ENCODE data around the gene ALG10B.
"Not testable (repeated sequence)": the region's sequence is repeated elsewhere in the genome, so short reads cannot be mapped to it uniquely, and the experiment has no call there.

The ALG10B gene

GRCh38 chr12:38316391-38317129 is at the start of gene ALG10B:
TSS of gene ALG10B (plus strand) at chr12:38316774. CDS start at chr12:38316894, 120 bp downstream.
- peak; percentile 57 for DNase-seq (ENCODE audit: low spot score)

DNA sequence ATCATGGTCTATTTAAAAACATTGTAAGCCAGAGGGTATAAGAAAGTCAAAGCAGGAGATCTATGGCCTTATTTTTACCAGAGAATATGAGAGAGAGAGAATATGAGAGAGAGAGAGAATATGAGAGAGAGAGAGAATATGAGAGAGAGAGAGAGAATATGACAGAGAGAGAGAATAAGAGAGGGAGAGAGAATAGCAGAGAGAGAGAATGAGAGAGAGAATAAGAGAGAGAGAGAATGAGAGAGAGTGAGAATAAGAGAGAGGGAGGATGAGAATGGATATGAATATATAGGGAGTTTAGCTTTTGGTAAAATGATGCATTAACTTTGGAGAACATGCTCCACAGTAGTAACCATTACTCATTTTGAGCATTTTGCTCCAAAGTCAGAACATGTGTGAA is 48.0 kb upstream of the ALG10B start:
- DNase-seq (ENCODE audit: low spot score), result no peak

DNA sequence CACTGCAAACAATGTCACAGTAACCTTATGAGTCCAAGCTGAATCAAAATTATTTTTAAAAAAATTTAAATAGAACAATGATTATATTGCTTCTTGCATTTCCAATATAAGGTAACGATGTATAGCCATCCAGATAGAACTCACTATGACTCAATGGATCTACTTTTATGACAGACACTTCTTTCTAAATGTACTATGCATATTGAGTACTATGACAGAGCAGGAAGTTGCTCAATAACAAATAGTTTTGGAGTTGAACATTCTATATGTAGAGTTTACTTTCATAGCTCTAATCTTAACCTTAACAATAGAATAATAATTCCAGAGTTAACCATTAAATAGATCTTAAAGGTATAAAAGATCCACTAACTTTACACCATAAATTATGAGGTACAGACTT is 46.7 kb upstream of the ALG10B start:
- no peak for DNase-seq (ENCODE audit: low spot score)

- DNase-seq (ENCODE audit: low spot score), result no peak
These were observed 36.8 kb upstream of the ALG10B start for GRCh38 chr12:38279756-38280155.

DNA sequence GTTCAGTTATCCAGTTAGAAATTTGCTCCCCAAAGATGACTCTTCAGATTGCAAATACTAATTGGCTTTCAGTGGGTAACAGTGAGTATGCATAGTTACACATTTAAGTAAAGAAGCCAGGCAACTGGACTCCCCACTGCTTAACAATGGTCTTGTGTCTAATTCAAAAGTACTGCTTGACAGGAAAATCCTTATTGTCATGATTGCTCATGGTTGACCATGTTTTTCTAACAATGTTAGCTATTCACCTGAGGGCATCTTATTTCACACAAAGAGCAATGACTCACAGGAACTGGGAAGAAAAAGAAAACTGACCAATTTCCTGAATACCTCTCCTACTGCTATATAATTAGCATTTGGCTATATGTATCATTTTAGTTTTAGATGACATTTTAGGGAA is 33.7 kb upstream of the ALG10B start:
- no peak for DNase-seq (ENCODE audit: low spot score)

DNA sequence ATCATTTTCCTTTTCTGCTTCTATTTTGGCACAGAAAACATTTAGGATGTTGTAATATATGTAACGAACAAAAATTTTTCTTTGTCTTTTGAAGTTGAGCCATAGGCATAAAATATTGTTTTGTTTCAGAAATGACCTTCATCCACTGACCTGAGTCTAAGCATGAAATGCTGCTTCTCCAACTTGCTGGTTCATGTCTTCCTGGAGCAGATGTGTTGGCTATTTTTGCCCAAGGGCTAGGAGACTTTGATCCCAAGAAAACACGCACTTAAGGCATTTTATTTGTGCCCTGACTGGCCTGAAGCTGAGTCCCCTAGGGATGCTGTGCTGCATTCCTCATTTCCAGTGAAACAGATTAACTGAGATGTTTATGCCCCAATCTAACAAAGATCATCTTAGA is 27.2 kb upstream of the ALG10B start:
- DNase-seq (ENCODE audit: low spot score), result no peak

- DNase-seq (ENCODE audit: low spot score), result no peak
These were observed 25.4 kb upstream of the ALG10B start for GRCh38 chr12:38291160-38291559.

DNA sequence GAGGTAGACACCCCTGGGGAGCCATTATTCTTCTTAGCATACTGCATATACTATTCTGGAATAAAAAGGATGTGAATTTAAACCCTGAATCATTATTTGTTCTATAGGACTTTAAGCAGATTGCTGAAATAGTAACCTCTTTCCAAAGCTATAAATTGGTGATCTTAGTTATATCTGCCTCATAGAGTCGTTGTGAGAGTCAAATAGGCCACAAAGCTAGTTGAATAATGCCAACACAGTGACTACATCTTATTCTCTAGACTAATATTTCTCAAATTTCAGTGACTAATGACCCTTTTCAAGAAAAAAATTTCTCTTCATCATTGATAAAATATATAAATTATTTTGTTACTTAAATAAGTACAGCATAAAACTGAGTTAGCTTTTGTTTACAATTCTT is 13.6 kb upstream of the ALG10B start:
- DNase-seq (ENCODE audit: low spot score), result not testable (repeated sequence)

DNA sequence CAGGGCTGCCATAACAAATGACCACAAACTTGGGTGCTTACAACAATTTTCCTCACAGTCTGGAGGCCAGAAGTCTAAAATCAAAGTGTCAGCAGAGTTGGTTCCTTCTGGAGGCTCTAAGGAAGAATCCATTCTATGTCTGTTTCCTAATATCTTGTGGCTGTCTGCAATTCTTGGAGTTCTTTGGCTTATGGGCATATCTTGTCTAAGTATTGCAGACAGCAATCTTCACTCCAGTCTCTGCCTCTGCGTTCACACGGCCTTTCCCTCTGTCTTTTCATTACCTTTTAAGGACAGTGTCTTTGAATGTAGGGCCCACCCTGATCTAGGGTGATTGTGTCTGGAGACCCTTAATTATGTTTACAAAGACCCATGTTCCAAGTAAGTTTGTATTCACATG is 5.4 kb downstream of the ALG10B start:
- not testable (repeated sequence) for DNase-seq (ENCODE audit: low spot score)

DNA sequence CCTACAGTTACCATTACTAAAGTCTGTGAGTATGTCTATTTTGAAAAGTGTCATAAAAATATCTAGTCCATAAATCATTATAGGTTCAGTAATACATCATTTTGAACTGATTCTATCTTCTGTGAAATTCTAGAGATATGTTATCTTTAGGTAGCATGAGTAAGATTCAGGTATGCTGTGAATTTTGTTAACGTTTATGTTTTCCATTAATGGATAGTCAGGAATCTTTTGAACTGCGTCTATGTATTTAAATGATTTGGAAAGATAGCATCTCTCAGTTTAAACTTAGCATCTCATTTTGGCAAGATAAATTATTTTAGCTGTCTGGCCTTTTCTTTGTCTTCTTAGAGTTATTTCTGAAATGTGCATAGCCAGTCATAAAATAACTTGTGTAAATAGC is 8.3 kb downstream of the ALG10B start:
- no peak for DNase-seq (ENCODE audit: low spot score)

DNA sequence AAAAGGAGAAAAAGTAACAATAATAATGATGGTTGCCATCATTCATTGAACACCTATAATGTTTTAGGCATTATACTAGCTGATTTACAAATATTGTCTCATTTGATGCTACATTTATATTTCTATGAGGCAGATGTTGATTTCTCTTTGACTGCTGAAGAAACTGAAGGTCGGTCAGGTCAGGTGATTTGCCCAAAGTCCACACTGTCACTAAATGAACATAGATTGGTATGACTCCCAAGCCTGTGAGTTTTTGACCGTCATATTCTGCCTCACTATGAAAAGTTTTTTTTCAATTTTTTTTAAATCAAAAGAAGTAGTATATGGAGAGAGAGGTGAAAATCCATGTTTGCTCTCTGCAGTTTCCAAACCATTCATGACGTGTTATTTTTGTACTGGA is 10.8 kb downstream of the ALG10B start:
- no peak for DNase-seq (ENCODE audit: low spot score)

DNA sequence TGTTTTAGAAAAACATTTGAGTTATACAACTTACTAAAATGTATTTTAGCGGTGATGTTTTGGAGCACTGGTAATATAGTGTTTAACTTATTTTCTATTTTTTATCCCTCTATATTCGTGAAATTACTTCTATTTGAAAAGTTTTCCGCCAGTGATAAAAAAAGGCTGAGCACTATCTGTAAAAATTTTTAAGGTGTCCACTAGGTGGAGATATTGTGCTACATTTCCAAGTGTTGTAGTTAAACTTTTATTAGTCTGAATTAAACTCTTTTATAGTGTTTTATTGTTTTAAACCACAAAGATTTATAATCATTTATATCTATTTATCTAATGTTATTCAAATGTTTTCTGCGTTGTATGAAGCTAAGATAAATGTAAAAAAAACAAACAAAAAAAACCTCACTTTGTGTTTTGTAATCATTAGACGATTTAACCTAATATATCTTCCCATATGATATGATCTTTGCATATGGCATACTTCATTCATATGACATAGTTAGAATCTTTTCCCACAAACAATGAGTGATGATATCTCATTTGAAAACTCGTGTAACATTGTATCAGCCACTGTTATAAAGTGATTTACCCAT is 11.8 kb downstream of the ALG10B start:
- DNase-seq (ENCODE audit: low spot score), result no peak

DNA sequence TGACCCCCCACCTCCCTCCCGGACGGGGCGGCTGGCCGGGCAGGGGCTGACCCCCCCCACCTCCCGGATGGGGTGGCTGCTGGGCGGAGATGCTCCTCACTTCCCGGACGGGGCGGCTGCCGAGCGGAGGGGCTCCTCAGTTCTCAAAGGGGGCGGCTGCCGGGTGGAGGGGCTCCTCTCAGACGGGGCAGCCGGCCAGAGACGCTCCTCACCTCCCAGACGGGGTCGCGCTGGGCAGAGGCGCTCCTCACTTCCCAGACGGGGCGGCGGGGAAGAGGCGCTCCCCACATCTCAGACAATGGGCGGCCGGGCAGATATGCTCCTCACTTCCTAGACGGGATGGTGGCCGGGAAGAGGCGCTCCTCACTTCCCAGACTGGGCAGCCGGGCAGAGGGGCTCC is 13.8 kb downstream of the ALG10B start:
- DNase-seq (ENCODE audit: low spot score), result not testable (repeated sequence)

GRCh38 chr12:38332814-38333213 is 16.2 kb downstream of the ALG10B start:
- no peak for DNase-seq (ENCODE audit: low spot score)

DNA sequence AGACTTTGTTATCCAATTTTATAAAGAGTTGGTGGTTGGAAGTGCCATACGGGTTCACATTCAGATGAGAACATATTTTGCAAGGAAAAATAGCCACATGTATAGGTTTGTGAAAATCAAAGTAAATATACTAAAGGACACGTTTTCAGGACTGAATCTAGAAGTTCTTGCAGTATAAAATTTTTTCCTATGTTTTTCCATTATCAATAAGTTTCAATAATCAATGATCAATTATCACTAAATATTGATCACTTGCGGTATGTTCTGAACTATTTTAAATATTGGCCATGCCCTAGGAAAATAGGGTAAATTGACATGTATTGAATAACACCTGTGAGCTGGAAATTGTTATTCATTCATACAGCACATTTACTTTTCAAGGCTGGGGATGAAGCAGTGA is 25.9 kb downstream of the ALG10B start:
- no peak for DNase-seq (ENCODE audit: low spot score)

DNA sequence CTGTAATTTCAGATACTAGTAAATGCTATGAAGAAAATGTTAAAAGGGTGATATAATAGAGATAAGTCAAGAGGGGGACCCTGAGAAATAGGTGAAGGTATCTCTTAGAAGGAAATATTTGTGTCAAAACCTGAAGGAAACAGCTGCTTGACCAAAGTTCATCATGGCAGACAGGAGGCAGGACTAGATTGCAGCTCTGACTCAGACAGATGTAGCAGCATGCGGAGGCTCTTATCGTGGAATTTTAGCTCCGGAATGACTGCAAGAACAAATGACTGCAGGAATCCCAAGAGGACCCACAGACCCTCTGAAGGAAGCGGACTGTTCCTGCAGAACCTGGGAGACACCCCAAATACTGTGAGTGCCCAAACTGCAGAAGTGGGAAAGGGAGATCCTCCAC is 26.7 kb downstream of the ALG10B start:
- not testable (repeated sequence) for DNase-seq (ENCODE audit: low spot score)

GRCh38 chr12:38343916-38344315 is 27.3 kb downstream of the ALG10B start:
- DNase-seq (ENCODE audit: low spot score), result not testable (repeated sequence)

DNA sequence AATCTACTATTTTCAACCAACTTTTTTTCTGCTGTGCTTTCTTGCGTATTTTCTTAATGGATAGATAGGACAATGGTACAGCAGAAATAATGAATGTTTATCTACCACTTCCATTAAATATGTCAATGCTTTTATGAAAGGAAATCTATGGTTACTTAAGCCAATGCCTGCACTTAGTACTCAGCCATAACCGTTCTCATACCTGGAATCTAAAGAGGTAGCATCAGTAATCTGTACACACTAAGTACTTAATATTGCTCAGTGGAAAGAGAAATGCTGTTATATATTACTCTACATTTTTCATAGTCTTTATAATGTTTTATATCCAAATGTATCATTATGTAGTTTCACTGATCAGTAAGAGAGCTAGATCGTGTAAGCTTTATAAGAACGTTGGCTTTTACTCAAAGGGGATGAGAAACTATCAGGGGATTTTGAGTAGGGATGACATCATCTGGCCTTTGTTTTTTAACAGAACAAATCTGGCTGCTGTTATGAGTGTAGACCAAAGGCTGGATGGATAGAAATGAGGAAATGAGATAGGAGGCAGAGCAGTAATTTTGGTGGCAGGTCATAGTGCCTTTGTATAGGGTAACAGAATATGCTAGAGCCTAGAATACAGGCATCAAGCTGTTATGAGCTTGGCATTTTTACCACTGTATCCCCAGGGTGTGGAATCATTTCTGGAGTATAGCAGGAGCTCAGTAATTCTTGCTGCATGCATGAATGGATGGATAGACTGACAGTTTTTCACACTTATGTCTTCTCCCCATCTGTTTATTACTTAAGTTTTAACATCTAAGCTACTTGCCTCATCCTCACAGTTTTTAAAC is 34.0 kb downstream of the ALG10B start:
- no peak for DNase-seq (ENCODE audit: low spot score)

GRCh38 chr12:38351175-38351508 is 34.6 kb downstream of the ALG10B start:
- not testable (repeated sequence) for DNase-seq (ENCODE audit: low spot score)

DNA sequence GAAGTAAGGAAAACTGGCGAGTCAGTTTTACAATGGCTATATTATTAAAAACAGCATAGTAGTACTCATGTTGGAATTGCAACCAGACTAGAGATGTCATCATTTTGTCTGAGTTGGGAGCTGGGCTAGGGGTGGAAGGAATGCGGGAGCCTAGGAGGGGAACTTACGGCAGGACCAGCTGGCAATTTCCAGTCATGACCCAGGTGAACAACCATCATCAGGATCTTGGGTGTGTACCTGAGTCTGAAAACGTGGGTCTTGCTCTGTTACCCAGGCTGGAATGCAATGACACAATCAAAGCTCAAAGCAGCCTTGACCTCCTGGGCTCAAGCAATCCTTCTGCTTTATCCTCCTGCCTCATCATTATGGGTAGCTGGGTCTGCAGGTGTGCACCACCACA is 50.9 kb downstream of the ALG10B start:
- DNase-seq (ENCODE audit: low spot score), result no peak

- DNase-seq (ENCODE audit: low spot score), result no peak
These were observed 53.7 kb downstream of the ALG10B start for GRCh38 chr12:38370311-38370710.

- DNase-seq (ENCODE audit: low spot score), result no peak
These were observed 57.2 kb downstream of the ALG10B start for GRCh38 chr12:38373784-38374183.

DNA sequence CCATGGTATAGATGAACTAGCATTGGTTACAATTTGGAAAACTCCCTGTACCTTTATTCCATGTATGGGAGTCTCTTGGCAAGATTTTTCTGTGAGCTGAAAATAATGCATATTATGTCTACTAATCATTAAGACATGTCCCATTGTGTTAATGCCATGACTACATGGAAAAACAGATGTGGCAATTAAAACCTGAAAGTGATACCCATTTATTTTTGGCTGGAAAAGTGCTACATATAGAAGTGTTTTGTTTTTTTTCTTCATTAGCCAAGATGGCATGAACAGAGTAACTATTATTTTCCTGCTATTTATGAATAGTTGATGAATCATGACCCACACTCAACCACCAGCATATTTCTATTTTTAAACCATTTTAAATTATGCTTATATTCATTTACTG is 58.2 kb downstream of the ALG10B start:
- DNase-seq (ENCODE audit: low spot score), result no peak

Data from hepatic stellate cell (primary cell).